Measurements from ENCODE around the gene RNGTT.

DNA sequence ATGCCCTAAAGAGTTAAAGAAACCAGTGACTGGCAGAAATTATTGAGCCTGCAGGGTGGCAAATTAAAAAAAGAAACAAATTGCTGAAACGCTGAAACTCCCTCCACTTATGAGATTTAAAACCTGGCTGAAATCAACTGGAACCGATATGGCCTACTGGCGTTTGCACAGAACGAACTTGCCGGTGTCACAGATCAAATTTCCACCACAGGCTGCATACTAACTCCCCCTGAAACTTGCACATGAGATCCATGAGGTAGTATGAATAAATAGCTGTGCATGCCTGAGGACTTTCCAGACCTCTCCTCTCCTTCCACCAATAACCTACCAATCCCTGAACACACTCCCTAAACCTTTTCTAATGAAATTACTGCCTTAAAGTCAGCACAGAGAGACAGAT is 150.4 kb downstream of the RNGTT start:
- TF ChIP-seq, protein P1, sequence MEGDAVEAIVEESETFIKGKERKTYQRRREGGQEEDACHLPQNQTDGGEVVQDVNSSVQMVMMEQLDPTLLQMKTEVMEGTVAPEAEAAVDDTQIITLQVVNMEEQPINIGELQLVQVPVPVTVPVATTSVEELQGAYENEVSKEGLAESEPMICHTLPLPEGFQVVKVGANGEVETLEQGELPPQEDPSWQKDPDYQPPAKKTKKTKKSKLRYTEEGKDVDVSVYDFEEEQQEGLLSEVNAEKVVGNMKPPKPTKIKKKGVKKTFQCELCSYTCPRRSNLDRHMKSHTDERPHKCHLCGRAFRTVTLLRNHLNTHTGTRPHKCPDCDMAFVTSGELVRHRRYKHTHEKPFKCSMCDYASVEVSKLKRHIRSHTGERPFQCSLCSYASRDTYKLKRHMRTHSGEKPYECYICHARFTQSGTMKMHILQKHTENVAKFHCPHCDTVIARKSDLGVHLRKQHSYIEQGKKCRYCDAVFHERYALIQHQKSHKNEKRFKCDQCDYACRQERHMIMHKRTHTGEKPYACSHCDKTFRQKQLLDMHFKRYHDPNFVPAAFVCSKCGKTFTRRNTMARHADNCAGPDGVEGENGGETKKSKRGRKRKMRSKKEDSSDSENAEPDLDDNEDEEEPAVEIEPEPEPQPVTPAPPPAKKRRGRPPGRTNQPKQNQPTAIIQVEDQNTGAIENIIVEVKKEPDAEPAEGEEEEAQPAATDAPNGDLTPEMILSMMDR (IDR thresholded peaks at IDR 0.05): no peak
- TF ChIP-seq POLR2A (IDR thresholded peaks at IDR 0.05): no peak
